GM12872 (cell line): ENCODE results near the gene RPS6KB1.
A peak's percentile ranks its signal among the peaks of the same experiment; 100 is the strongest.

Experiments used
- CTCF ChIP-seq: IDR thresholded peaks from 3 replicates; pipeline ENCODE4 v1.5.1; 2011; ENCODE audit warnings: low read depth, mild to moderate bottlenecking, low read length, moderate library complexity; ENCODE audit not compliant: insufficient read depth

The RPS6KB1 gene

GRCh38 chr17:59851439-59852375 lies 41.2 kb upstream of the RPS6KB1 start:
- TF ChIP-seq CTCF, result no peak

- peak; percentile 61 for TF ChIP-seq CTCF
These were observed 39.6 kb upstream of the RPS6KB1 start for GRCh38 chr17:59853168-59853918.

GRCh38 chr17:59856859-59857794 lies 35.8 kb upstream of the RPS6KB1 start:
- TF ChIP-seq CTCF, result no peak

- no peak for TF ChIP-seq CTCF
These were observed 34.6 kb upstream of the RPS6KB1 start for GRCh38 chr17:59858167-59858816.

- no peak for TF ChIP-seq CTCF
These were observed 34.0 kb upstream of the RPS6KB1 start for GRCh38 chr17:59858932-59859331.

GRCh38 chr17:59859444-59860025 lies 33.4 kb upstream of the RPS6KB1 start:
- TF ChIP-seq CTCF, result peak; percentile 51; the same call in 1 of the 3 replicates
